H9 (cell line): ENCODE measurements around the gene PSMB8. TPM values are rescaled to one million over a fixed set of nuclear protein-coding genes. Genes with fewer than 3 reads are reported as not detected.

ENCODE experiments used
- DNase-seq: peaks from one replicate; pipeline ENCODE4 v3.0.0-alpha.2; 2017
- H2AFZ ChIP-seq: one replicate; pipeline ENCODE4 v1.6.1; 2013; ENCODE audit warnings: mild to moderate bottlenecking, low read length, control low read depth, moderate library complexity
- H2AK5ac ChIP-seq: 2 replicates; pipeline ENCODE4 v1.6.1; 2013; ENCODE audit warnings: low read length, control low read depth, mixed read lengths; ENCODE audit not compliant: insufficient read length
- H2BK120ac ChIP-seq: one replicate; pipeline ENCODE4 v1.6.1; 2013; ENCODE audit warnings: low read depth, mild to moderate bottlenecking, low read length, control low read depth, inconsistent platforms; ENCODE audit not compliant: poor library complexity, severe bottlenecking
- H2BK12ac ChIP-seq: 2 replicates; pipeline ENCODE4 v1.6.1; 2013; ENCODE audit warnings: low read length, control low read depth, mixed read lengths, low read depth; ENCODE audit not compliant: insufficient read length
- H2BK15ac ChIP-seq: 2 replicates; pipeline ENCODE4 v1.6.1; 2013; ENCODE audit warnings: low read depth, low read length, control low read depth
- H2BK20ac ChIP-seq: one replicate; pipeline ENCODE4 v1.6.1; 2013; ENCODE audit warnings: low read depth, mild to moderate bottlenecking, low read length, control low read depth, inconsistent platforms; ENCODE audit not compliant: poor library complexity, severe bottlenecking
- H2BK5ac ChIP-seq: 2 replicates; pipeline ENCODE4 v1.6.1; 2013; ENCODE audit warnings: low read length, control low read depth, mixed read lengths; ENCODE audit not compliant: insufficient read length
- H3K14ac ChIP-seq: 2 replicates; pipeline ENCODE4 v1.6.1; 2013; ENCODE audit warnings: low read length, control low read depth; ENCODE audit not compliant: insufficient read depth
- H3K18ac ChIP-seq: 2 replicates; pipeline ENCODE4 v1.6.1; 2013; ENCODE audit warnings: low read depth, mild to moderate bottlenecking, mixed read lengths, low read length, control low read depth; ENCODE audit not compliant: insufficient read length
- H3K23ac ChIP-seq: 2 replicates; pipeline ENCODE4 v1.6.1; 2013; ENCODE audit warnings: low read length, control low read depth, mixed read lengths, low read depth; ENCODE audit not compliant: insufficient read length
- H3K23me2 ChIP-seq: 2 replicates; pipeline ENCODE4 v1.6.1; 2013; ENCODE audit warnings: low read depth, mild to moderate bottlenecking, mixed read lengths, low read length, control low read depth; ENCODE audit not compliant: insufficient read length, poor library complexity, severe bottlenecking
- H3K27ac ChIP-seq: 2 replicates; pipeline ENCODE4 v1.5.1; 2013; ENCODE audit warnings: low read length, control low read depth, mixed read lengths, low read depth; ENCODE audit not compliant: insufficient read length
- H3K27me3 ChIP-seq: 2 replicates; pipeline ENCODE4 v1.6.1; 2013; ENCODE audit warnings: low read length, control low read depth, inconsistent platforms; ENCODE audit not compliant: insufficient read depth
- H3K4ac ChIP-seq: 2 replicates; pipeline ENCODE4 v1.6.1; 2013; ENCODE audit warnings: low read depth, mild to moderate bottlenecking, control low read depth, inconsistent platforms, low read length, moderate library complexity
- H3K4me1 ChIP-seq: 2 replicates; pipeline ENCODE4 v1.6.1; 2013; ENCODE audit warnings: low read length, control low read depth, inconsistent platforms; ENCODE audit not compliant: insufficient read depth
- H3K4me2 ChIP-seq: 2 replicates; pipeline ENCODE4 v1.6.1; 2013; ENCODE audit warnings: low read length, control low read depth, mixed read lengths; ENCODE audit not compliant: insufficient read length, insufficient read depth
- H3K56ac ChIP-seq: 2 replicates; pipeline ENCODE4 v1.6.1; 2013; ENCODE audit warnings: low read depth, mild to moderate bottlenecking, mixed read lengths, low read length, control low read depth; ENCODE audit not compliant: insufficient read length
- H3K79me1 ChIP-seq: 2 replicates; pipeline ENCODE4 v1.6.1; 2013; ENCODE audit warnings: low read depth, mild to moderate bottlenecking, moderate library complexity, low read length, control low read depth, inconsistent platforms; ENCODE audit not compliant: insufficient read depth, poor library complexity, severe bottlenecking
- H3K79me2 ChIP-seq: 2 replicates; pipeline ENCODE4 v1.6.1; 2013; ENCODE audit warnings: low read length, control low read depth, inconsistent platforms; ENCODE audit not compliant: insufficient read depth
- H3K9ac ChIP-seq: 2 replicates; pipeline ENCODE4 v1.6.1; 2013; ENCODE audit warnings: low read length, control low read depth, mixed read lengths; ENCODE audit not compliant: insufficient read length; ENCODE audit errors: extremely low read depth
- H3K9me3 ChIP-seq: one replicate; pipeline ENCODE4 v1.6.1; 2013; ENCODE audit warnings: low read depth, low read length, inconsistent platforms; ENCODE audit not compliant: control insufficient read depth
- H3T11ph ChIP-seq: one replicate; pipeline ENCODE4 v1.6.1; 2013; ENCODE audit warnings: mild to moderate bottlenecking, low read length, control low read depth, inconsistent platforms
- H4K20me1 ChIP-seq: one replicate; pipeline ENCODE4 v1.6.1; 2013; ENCODE audit not compliant: control insufficient read depth, insufficient read length, insufficient read depth
- H4K5ac ChIP-seq: 2 replicates; pipeline ENCODE4 v1.6.1; 2013; ENCODE audit warnings: low read depth, mild to moderate bottlenecking, mixed read lengths, low read length, control low read depth; ENCODE audit not compliant: insufficient read length
- H4K8ac ChIP-seq: replicated peaks from 2 replicates; pipeline ENCODE4 v1.6.1; 2013; ENCODE audit warnings: low read length, control low read depth, mixed read lengths, low read depth; ENCODE audit not compliant: insufficient read length
- H4K91ac ChIP-seq: 2 replicates; pipeline ENCODE4 v1.6.1; 2013; ENCODE audit warnings: low read depth, mild to moderate bottlenecking, moderate library complexity, mixed read lengths, low read length, control low read depth; ENCODE audit not compliant: insufficient read length
- H3K27ac Mint-ChIP-seq, 3 experiments: 2 replicates in 2 of 3; 3 replicates in 1 of 3; pipeline ENCODE4 v1.8.0; 2020 to 2021; ENCODE audit warnings: mixed read lengths in 3 of 3, mild to moderate bottlenecking in 1 of 3, moderate library complexity in 1 of 3
- H3K27me3 Mint-ChIP-seq: 2 replicates; pipeline ENCODE4 v1.8.0; 2021; ENCODE audit warnings: low read depth, mild to moderate bottlenecking, moderate library complexity, mixed read lengths
- H3K36me3 Mint-ChIP-seq, 3 experiments: 2 replicates in 2 of 3; 3 replicates in 1 of 3; pipeline ENCODE4 v1.8.0; 2020 to 2021; ENCODE audit warnings: low read depth in 3 of 3, mixed read lengths in 3 of 3; ENCODE audit not compliant: insufficient read depth in 1 of 3
- H3K4me1 Mint-ChIP-seq, 2 experiments: 2 replicates each; pipeline ENCODE4 v1.8.0; 2020; ENCODE audit warnings: mixed read lengths in 2 of 2
- H3K4me3 Mint-ChIP-seq, 2 experiments: 2 replicates in 1 of 2; 3 replicates in 1 of 2; pipeline ENCODE4 v1.8.0; 2020 to 2021; ENCODE audit warnings: mild to moderate bottlenecking in 2 of 2, mixed read lengths in 2 of 2, moderate library complexity in 1 of 2
- H3K9me3 Mint-ChIP-seq, 2 experiments: 2 replicates in 1 of 2; 3 replicates in 1 of 2; pipeline ENCODE4 v1.8.0; 2020; ENCODE audit warnings: mild to moderate bottlenecking in 2 of 2, mixed read lengths in 2 of 2, moderate library complexity in 1 of 2
- CTCF ChIP-seq: fragments of 200-600 bp; sonication (generic); conservative IDR thresholded peaks from 3 replicates; pipeline ENCODE4 v1.8.0; 2021; ENCODE audit warnings: antibody characterized with exemption, mild to moderate bottlenecking
- WGBS: extraction: QIAGEN DNeasy Blood & Tissue Kit; methylation state at CpG from one replicate; pipeline ENCODE4 v1.1.7; 2013; ENCODE audit warnings: missing lambda C conversion rate, low lambda C conversion rate, mixed read lengths; ENCODE audit not compliant: insufficient read length; ENCODE audit errors: extremely low coverage; 5-methylcytosine and 5-hydroxymethylcytosine counted together
- total RNA-seq: library from RNA; stranded (reverse); gene quantifications from 2 replicates; pipeline ENCODE4 v1.2.1, GENCODE V29; 2021

PSMB8 gene
- total RNA-seq, 1 experiment from 2014 or later = 19.1 TPM

- Histone ChIP-seq H4K91ac (no peak overlapping the region), H3K23ac (no peak overlapping the region), H4K5ac (no peak overlapping the region), H3K4ac (no peak overlapping the region), H4K20me1 (no peaks in the 10 kb centered on the region), H2BK20ac (no peak overlapping the region), H3K56ac (no peak overlapping the region), H2BK15ac (no peak overlapping the region), H3K4me1 (peaks cover 4% of the 10 kb centered on the region; the same call in 1 of the 2 replicates), H3K27ac (no peak overlapping the region), H3K9ac (no peak overlapping the region), H3K79me1 (no peaks in the 10 kb centered on the region), H2BK5ac (no peak overlapping the region), H2AK5ac (no peak overlapping the region), H4K8ac (no peak overlapping the region), H3T11ph (no peak overlapping the region), H2BK12ac (no peak overlapping the region), H3K27me3 (no peaks in the 10 kb centered on the region), H3K18ac (no peak overlapping the region), H3K14ac (no peak overlapping the region), H3K79me2 (no peaks in the 10 kb centered on the region), H2AFZ (no peak overlapping the region), H2BK120ac (no peak overlapping the region), H3K23me2 (peaks cover 6% of the 10 kb centered on the region), H3K4me2 (no peak overlapping the region), H3K9me3 (no peaks in the 10 kb centered on the region)
- Mint-ChIP-seq H3K36me3 (peaks cover 2 to 6% (median 5%) of the 10 kb centered on the region in 3 experiments; a peak in 6 of 7 replicates), H3K27me3 (peaks cover 4% of the 10 kb centered on the region), H3K4me3 (no peak overlapping the region), H3K9me3 (no peaks in the 10 kb centered on the region), H3K27ac (no peak overlapping the region; a peak in 1 of 7 replicates), H3K4me1 (peaks cover 5 to 18% of the 10 kb centered on the region in 2 experiments)
- no peak for TF ChIP-seq CTCF
- DNase-seq = no peak
- no CpG with 5 or more reads among the region's 16 CpGs for WGBS
Measured at GRCh38 chr6:32835167-32835893, 8.5 kb downstream of the PSMB8 start.
